Choroid plexus epithelial cell (primary cell): ENCODE results near the gene CEP350.

Source experiments
- DNase-seq: peaks from one replicate; pipeline ENCODE4 v3.0.0-alpha.2; 2010; ENCODE audit warnings: low read depth
- H3K4me3 ChIP-seq: 2 replicates; pipeline ENCODE4 v1.5.1; 2011; ENCODE audit warnings: low read depth, mild to moderate bottlenecking, control low read depth, low read length, moderate library complexity
- TF ChIP-seq, protein P1 (sequence below): conservative IDR thresholded peaks from 2 replicates; pipeline ENCODE4 v1.5.1; 2011; ENCODE audit warnings: low read depth, mild to moderate bottlenecking, control low read depth, inconsistent platforms, low read length, moderate library complexity

CEP350 gene

DNA sequence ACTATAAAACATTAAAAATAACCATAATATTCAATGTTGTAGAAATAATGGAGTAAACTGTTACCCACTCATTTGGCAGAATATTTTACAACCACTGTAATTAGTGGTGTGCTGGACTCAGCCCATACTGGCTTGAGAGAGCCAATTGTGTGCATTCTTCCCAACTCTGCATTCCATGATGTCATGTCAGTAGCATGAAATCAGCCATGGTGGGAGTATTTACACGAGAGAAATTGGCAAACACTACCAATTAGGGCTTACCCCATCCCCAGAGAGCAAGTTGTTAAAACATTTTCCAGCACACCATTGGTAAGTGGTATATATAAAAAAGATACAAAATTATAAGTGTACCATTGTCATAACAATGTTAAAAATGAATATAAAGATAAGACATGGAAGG is 180.9 kb downstream of the CEP350 start:
- no peak for DNase-seq
- TF ChIP-seq, protein P1, sequence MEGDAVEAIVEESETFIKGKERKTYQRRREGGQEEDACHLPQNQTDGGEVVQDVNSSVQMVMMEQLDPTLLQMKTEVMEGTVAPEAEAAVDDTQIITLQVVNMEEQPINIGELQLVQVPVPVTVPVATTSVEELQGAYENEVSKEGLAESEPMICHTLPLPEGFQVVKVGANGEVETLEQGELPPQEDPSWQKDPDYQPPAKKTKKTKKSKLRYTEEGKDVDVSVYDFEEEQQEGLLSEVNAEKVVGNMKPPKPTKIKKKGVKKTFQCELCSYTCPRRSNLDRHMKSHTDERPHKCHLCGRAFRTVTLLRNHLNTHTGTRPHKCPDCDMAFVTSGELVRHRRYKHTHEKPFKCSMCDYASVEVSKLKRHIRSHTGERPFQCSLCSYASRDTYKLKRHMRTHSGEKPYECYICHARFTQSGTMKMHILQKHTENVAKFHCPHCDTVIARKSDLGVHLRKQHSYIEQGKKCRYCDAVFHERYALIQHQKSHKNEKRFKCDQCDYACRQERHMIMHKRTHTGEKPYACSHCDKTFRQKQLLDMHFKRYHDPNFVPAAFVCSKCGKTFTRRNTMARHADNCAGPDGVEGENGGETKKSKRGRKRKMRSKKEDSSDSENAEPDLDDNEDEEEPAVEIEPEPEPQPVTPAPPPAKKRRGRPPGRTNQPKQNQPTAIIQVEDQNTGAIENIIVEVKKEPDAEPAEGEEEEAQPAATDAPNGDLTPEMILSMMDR, result no peak
- no peak overlapping the region for H3K4me3 ChIP-seq

DNA sequence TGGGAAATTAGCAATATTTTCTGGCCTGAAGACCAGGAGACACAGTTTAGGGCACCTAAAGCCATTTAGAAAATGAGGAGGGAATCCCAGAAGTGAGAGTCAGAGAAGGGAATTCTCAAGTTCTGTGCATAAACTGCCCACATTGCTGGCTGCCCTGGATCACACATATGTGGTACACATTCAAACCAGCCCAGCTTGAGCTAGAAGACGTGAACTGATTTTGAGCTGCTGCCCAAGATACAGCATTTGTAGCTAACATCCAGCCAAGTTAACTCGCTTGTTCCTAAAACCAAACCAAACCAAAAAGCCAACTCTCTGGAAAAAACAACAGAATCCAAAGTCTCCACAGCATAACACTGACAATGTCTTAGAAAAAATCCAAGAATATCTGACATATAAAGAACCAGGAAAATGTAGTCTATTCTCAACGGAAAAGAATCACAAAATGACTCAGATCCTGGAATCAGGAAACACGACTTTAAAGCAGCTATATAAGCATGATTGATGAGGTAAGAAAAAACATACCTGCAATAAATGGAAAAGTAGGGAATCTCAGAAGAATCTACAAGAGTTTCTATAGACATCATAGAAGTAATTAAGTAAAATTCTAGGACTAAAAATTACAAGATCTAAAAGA is 181.8 kb downstream of the CEP350 start:
- no peak for DNase-seq
- TF ChIP-seq, protein P1, result no peak
- H3K4me3 ChIP-seq, result no peak overlapping the region

DNA sequence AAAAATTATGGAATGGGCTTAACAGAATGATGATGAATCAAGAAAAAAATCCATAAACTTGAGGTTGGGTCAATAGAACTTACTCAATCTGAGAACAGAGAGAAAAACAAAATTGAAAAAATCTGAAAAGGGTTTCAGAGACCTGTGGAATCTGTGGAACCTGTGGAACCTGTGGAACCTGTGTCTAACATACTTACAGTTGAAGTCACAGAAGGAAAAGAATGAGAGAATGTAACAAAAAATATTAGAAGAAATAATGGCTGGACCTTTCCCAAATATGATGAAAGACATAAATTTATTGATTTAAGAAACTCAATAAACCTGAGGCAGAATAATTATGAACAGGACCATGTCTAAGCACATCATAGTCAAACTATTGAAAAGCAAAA is 182.4 kb downstream of the CEP350 start:
- DNase-seq, result no peak
- no peak overlapping the region for H3K4me3 ChIP-seq
- TF ChIP-seq, protein P1, result no peak

DNA sequence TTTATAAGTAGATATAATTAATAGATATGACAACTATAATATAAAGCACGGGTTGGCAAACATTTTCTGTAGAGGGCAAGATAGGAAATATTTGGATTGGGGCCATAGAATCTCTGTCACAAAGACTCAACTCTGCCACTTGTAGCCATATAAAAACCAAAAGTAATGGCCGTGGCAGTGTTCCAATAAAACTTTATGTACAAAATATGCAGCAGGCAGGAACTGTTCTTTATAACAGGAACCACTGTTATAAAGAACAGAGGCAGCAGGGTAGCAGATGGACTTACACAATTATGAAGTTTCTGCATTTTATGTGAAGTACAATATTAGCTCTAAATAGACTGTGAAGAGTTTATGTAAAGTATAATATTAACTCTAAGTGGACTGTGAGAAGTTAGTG is 183.2 kb downstream of the CEP350 start:
- no peak for DNase-seq
- TF ChIP-seq, protein P1, result no peak
- H3K4me3 ChIP-seq, result no peak overlapping the region

DNA sequence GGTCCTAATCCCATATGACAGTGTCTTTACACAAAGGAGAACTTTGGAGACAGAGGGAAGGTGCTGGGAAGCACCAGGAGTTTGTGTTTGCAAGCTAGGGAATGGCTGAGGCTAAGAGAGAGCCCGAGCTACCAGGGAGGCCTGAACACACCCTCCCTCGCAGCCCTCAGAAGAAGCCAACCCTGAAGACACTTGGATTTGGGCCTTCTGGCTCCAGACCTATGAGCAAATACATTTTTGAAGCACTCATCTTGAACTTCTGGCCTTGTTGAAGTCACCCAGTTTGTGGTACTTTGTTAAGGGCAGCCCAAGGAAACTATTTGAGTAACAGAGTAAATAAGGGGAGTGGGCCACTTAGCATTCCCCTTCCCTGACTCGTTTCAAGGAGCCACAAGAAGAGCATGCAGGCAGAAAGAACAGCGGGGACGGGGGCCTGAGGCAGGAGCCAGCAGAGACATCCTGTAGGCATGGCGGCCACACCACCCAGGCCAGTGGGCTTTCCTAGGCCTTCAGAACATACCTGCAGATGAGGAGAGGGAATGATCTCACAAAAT is 186.8 kb downstream of the CEP350 start:
- DNase-seq, result no peak
- TF ChIP-seq, protein P1, result no peak
- H3K4me3 ChIP-seq, result no peak overlapping the region

DNA sequence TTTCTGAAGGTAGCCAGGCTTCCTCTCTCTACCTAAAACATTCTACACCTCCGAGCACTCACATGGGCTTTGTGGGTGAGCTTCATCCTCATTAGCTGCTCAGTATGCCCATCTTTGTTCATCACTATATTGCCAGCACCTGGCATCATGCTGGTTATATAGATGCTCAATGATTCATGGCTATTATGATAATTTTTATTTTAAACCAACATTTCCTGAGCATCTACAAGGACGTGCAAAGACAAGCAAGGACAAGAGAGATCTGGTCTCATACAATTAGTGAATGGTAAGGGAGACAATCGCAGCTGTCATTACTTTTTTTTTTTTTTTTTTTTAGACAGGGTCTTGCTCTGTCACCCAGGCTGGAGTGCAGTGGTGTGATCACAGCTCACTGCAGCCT is 188.7 kb downstream of the CEP350 start:
- TF ChIP-seq, protein P1, result no peak
- DNase-seq, result no peak
- H3K4me3 ChIP-seq, result no peak overlapping the region

DNA sequence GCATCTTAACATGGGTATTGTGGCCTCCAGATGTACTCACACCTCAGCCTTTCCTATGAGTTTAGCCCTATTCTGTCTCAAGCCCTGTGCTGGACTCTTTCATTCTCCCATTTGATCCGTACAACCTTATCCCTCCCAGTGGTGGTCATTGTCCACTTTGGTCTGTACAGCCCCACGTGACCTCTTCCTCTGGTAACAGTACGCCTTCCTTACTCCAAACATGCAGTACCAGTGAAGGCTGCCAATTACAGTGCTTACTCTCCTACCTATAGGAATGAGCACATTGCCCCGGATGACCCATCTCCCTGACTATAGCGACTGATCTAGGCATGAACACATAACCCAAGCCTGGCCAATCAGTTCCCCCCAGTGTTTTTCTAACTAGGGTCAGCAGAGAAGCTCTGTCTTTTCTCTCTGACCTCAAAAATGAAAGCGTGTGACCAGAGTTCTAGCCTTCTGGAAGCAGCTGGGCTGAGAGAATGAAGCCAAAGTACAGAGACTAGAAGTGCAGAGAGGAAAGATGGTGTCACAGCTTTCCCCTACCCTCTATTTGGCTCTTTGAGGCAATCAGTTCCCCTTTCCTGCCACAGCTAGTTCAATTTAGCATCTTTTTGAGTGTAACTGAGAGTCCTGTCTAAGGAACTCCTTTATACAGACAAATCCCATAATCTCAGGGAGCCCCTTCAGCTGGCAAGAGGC is 190.2 kb downstream of the CEP350 start:
- TF ChIP-seq, protein P1, result no peak
- peak; percentile 22 for DNase-seq

More for the DNA sequence above, 190.2 kb downstream of the CEP350 start:
- H3K4me3 ChIP-seq, result no peak overlapping the region
